CD8-positive, alpha-beta memory T cell (primary cell): Measurements from ENCODE around the gene RAB9A. TPM values are rescaled to one million over a fixed set of nuclear protein-coding genes. Genes with fewer than 3 reads are reported as not detected.

Experiments
- CTCF ChIA-PET: fragments of 350-600 bp; sonication (Branson Sonifier 250); formaldehyde crosslinking; loops from one replicate; lab custom pipeline; 2021; ENCODE audit warnings: antibody characterized with exemption; lab: Charles Lee
- POLR2A ChIA-PET: fragments of 350-600 bp; sonication (Branson Sonifier 250); formaldehyde crosslinking; loops from one replicate; lab custom pipeline; 2021; ENCODE audit warnings: antibody characterized with exemption; lab: Charles Lee
- DNase-seq, 5 donors: peaks; one replicate each; pipeline versions ENCODE4 v3.0.0 to v3.0.0-alpha.2; 2020 to 2022; ENCODE audit warnings: mixed read lengths in 1 of 5
- H3K27ac ChIP-seq: one replicate; pipeline ENCODE4 v1.7.0; 2013; ENCODE audit warnings: low read depth, mild to moderate bottlenecking, low read length, moderate library complexity
- H3K27me3 ChIP-seq: 2 replicates; pipeline ENCODE4 v1.7.0; 2013; ENCODE audit warnings: low read length, mild to moderate bottlenecking; ENCODE audit not compliant: insufficient read depth, poor library complexity, severe bottlenecking
- H3K36me3 ChIP-seq: 2 replicates; pipeline ENCODE4 v1.7.0; 2013; ENCODE audit warnings: mild to moderate bottlenecking, low read length, moderate library complexity; ENCODE audit not compliant: insufficient read depth
- H3K4me1 ChIP-seq: 2 replicates; pipeline ENCODE4 v1.7.0; 2013; ENCODE audit warnings: mild to moderate bottlenecking, low read length, moderate library complexity; ENCODE audit not compliant: insufficient read depth
- H3K4me3 ChIP-seq: 2 replicates; pipeline ENCODE4 v1.7.0; 2013; ENCODE audit warnings: mild to moderate bottlenecking, low read length
- H3K9me3 ChIP-seq: 2 replicates; pipeline ENCODE4 v1.7.0; 2013; ENCODE audit warnings: mild to moderate bottlenecking, low read length
- H3K27ac Mint-ChIP-seq, 8 donors: one replicate each; pipeline ENCODE4 v1.8.0; 2020 to 2021; ENCODE audit warnings: mixed read lengths in 8 of 8, mild to moderate bottlenecking in 6 of 8, inconsistent platforms in 3 of 8, moderate library complexity in 3 of 8
- H3K27me3 Mint-ChIP-seq, 2 donors: one replicate each; pipeline ENCODE4 v1.8.0; 2020 to 2021; ENCODE audit warnings: mixed read lengths in 2 of 2, mild to moderate bottlenecking in 1 of 2, moderate library complexity in 1 of 2
- H3K36me3 Mint-ChIP-seq, 3 donors: one replicate each; pipeline ENCODE4 v1.8.0; 2020 to 2021; ENCODE audit warnings: mixed read lengths in 3 of 3, inconsistent platforms in 1 of 3, mild to moderate bottlenecking in 1 of 3
- H3K4me1 Mint-ChIP-seq, 3 donors: one replicate each; pipeline ENCODE4 v1.8.0; 2020 to 2021; ENCODE audit warnings: mixed read lengths in 3 of 3, inconsistent platforms in 1 of 3, mild to moderate bottlenecking in 1 of 3
- H3K4me3 Mint-ChIP-seq, 7 donors: one replicate each; pipeline ENCODE4 v1.8.0; 2020 to 2021; ENCODE audit warnings: mixed read lengths in 7 of 7, mild to moderate bottlenecking in 6 of 7, moderate library complexity in 4 of 7, inconsistent platforms in 2 of 7
- H3K9me3 Mint-ChIP-seq, 5 donors: one replicate each; pipeline ENCODE4 v1.8.0; 2020 to 2022; ENCODE audit warnings: mixed read lengths in 5 of 5, mild to moderate bottlenecking in 3 of 5, moderate library complexity in 2 of 5, inconsistent platforms in 1 of 5
- polyA plus RNA-seq: library from polyadenylated mRNA; unstranded; fragments of 300-500 nt; fragmentation: Illumina TruSeq; gene quantifications from one replicate; pipeline ENCODE4 v1.2.3, GENCODE V29; 2021
- total RNA-seq, 2 experiments: library from RNA; stranded (reverse); gene quantifications; one replicate each; pipeline ENCODE4 v1.2.3, GENCODE V29; 2021

RAB9A gene
- total and polyA plus RNA-seq, 3 experiments from 2014 or later, result 27.1 to 48.1 (median 32.8) TPM

DNA sequence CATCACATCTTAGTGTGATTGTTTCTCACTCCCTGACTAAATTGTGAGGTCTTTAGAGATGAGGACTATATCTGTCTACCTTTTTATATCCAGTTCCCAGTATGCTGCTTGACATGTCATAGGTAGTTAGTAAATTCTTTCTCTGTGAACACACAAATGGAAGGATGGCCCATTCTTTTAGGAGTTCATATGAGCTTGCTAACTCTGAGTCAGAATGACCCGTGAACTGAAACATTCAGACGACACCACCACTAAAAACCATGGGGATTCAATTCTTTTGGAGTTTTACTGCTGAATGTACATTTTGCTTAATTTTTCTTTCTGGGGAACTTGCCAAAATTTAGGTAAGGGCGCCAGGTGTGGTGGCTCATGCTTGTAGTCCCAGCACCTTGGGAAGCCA lies 59.6 kb downstream of the RAB9A start:
- H3K36me3 Mint-ChIP-seq, result peaks cover 0 to 85% (median 25%) of the 10 kb centered on the region in 3 donors
- Histone ChIP-seq H3K4me1 (peaks cover 6% of the 10 kb centered on the region), H3K9me3 (no peaks in the 10 kb centered on the region), H3K4me3 (no peak overlapping the region), H3K27ac (no peak overlapping the region), H3K27me3 (no peaks in the 10 kb centered on the region), H3K36me3 (peaks cover 5% of the 10 kb centered on the region)
- H3K4me3 Mint-ChIP-seq, result no peak overlapping the region
- DNase-seq, result no peak
- H3K27me3 Mint-ChIP-seq, result peaks cover 0 to 1% of the 10 kb centered on the region in 2 donors
- ChIA-PET CTCF (interaction anchor here (0.8 to 1.7 kb wide), 5 partner anchors 9 to 60 kb away, joined by 3 to 6 read pairs (median 5); partner anchors contain the start of gene RAB9A), POLR2A (no interaction called here)
- H3K27ac Mint-ChIP-seq, result peak overlapping the region in 3 of 8 donors; percentile 54 to 73 (median 66)
- peaks cover 22 to 62% (median 37%) of the 10 kb centered on the region in 3 donors for H3K4me1 Mint-ChIP-seq
- no peaks in the 10 kb centered on the region for H3K9me3 Mint-ChIP-seq

DNA sequence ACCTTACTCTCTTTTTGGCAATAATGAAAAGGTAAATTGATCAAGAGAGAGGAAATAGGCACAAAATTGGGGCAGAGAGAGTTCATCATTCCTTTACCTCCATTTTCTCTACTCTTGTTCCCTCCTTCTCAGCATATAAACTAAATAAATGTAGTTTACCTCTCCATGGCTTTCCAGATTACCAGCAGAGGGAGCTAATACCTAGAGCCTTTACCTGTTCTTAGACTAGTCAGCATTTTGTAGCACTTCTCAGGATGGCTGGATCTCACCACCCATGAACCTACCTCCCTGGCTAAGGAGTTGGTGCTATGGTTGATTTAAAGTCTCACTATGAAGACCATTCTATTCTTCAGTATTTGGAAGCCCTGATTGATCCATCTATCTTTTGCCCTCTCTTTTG lies 61.3 kb downstream of the RAB9A start:
- CTCF ChIA-PET, result interaction anchor here (1.0 to 2.6 kb wide), 5 partner anchors 10 to 282 kb away, joined by 3 to 5 read pairs (median 5); no protein-coding TSS in a partner anchor
- Histone ChIP-seq H3K4me1 (peaks cover 10% of the 10 kb centered on the region), H3K4me3 (no peak overlapping the region), H3K9me3 (no peaks in the 10 kb centered on the region), H3K36me3 (peaks cover 5% of the 10 kb centered on the region), H3K27me3 (no peaks in the 10 kb centered on the region), H3K27ac (no peak overlapping the region)
- Mint-ChIP-seq H3K4me1 (peaks cover 25 to 59% (median 34%) of the 10 kb centered on the region in 3 donors), H3K9me3 (no peaks in the 10 kb centered on the region), H3K4me3 (no peak overlapping the region), H3K27ac (peak overlapping the region in 7 of 8 donors; percentile 61 to 90 (median 85)), H3K27me3 (peaks cover 0 to 1% of the 10 kb centered on the region in 2 donors), H3K36me3 (peaks cover 0 to 78% (median 25%) of the 10 kb centered on the region in 3 donors)
- peak in 2 of 5 donors; percentile 28 to 40 for DNase-seq
- POLR2A ChIA-PET, result interaction anchor here (1.0 kb wide), 1 partner anchor 16 kb away, joined by 3 read pairs; the partner anchor contains the start of genes OFD1 and TRAPPC2

DNA sequence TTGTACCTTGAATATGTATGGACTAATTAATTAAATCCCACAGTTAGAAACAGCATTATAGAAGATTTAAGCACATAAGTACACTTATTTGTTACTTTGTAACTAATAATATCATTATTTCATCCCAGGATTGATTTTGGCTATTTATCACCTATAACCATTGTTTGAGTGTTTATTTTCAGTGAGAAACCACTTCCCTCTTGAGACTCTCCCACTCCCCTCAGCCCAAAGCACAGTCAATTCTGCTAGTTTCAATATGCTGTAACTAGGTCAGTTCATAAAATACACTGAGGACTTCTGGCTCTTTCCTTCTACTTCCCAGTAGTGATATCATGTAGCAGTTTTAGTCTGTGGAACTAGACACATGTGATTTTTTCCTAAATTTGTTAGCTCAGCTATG lies 61.9 kb downstream of the RAB9A start:
- Histone ChIP-seq H3K27me3 (no peaks in the 10 kb centered on the region), H3K9me3 (no peaks in the 10 kb centered on the region), H3K4me3 (no peak overlapping the region), H3K4me1 (peaks cover 10% of the 10 kb centered on the region), H3K36me3 (peaks cover 5% of the 10 kb centered on the region), H3K27ac (no peak overlapping the region)
- DNase-seq, result no peak
- Mint-ChIP-seq H3K36me3 (peaks cover 0 to 77% (median 23%) of the 10 kb centered on the region in 3 donors), H3K27ac (peak overlapping the region in 7 of 8 donors; percentile 6 to 90 (median 74)), H3K4me3 (no peak overlapping the region), H3K27me3 (peaks cover 0 to 1% of the 10 kb centered on the region in 2 donors), H3K9me3 (no peaks in the 10 kb centered on the region), H3K4me1 (peaks cover 29 to 57% (median 38%) of the 10 kb centered on the region in 3 donors)
- POLR2A ChIA-PET, result interaction anchor here (0.7 to 1.0 kb wide), 2 partner anchors 16 to 32 kb away, joined by 3 read pairs; partner anchors contain the start of genes OFD1 and TRAPPC2
- CTCF ChIA-PET, result interaction anchor here (1.0 to 2.6 kb wide), 4 partner anchors 9 to 243 kb away, joined by 3 to 5 read pairs (median 4); no protein-coding TSS in a partner anchor

DNA sequence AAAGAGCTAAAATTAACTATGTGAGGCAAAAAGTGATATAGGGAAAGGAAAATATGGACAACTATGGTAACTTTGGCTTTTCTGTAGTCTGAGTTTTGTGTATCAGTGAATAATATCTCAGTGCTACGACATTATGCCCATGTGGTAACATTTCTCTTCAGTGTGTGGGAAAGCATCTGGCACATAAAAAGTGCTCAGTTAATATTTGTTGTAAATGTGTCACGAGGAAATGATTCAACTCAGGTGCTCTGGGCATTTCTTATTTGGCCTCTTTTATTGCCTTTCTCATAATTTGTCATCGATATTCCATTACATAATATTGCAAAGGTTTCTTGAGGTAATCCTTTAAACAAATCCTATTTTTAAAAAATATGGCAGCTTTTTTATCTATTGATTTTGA lies 63.2 kb downstream of the RAB9A start:
- Mint-ChIP-seq H3K27me3 (no peaks in the 10 kb centered on the region), H3K9me3 (no peaks in the 10 kb centered on the region), H3K36me3 (peaks cover 0 to 76% (median 19%) of the 10 kb centered on the region in 3 donors), H3K27ac (peak overlapping the region in 3 of 8 donors; percentile 7 to 51 (median 36)), H3K4me3 (no peak overlapping the region), H3K4me1 (peaks cover 29 to 55% (median 38%) of the 10 kb centered on the region in 3 donors)
- Histone ChIP-seq H3K4me1 (peaks cover 10% of the 10 kb centered on the region), H3K27me3 (no peaks in the 10 kb centered on the region), H3K36me3 (peaks cover 9% of the 10 kb centered on the region), H3K4me3 (no peak overlapping the region), H3K27ac (no peak overlapping the region), H3K9me3 (no peaks in the 10 kb centered on the region)
- ChIA-PET POLR2A (no interaction called here), CTCF (interaction anchor here (1.6 to 2.6 kb wide), 3 partner anchors 17 to 245 kb away, joined by 4 to 5 read pairs (median 4); partner anchors contain the start of gene OFD1)
- no peak for DNase-seq

DNA sequence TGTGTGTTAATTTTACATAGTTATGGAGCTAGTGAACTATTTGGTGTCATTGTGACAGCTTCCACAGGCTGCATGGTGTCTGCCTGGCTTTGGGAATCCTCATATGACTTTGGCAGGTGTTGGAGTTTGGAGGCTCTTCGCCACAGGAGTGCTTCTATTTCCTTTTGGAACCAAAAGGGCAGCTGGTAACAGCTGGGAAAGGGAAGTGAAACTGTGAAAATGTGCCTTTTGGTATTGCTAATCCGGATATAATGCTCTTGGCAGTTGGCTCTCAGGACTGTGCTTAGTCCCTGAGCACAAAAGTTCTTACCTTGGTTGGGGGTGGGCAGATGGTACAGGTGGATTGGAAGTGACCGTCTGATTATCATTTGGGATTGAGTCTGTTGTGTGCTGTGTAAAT lies 63.7 kb downstream of the RAB9A start:
- H3K27ac Mint-ChIP-seq, result peak overlapping the region in 6 of 8 donors; percentile 19 to 84 (median 38)
- no peaks in the 10 kb centered on the region for H3K9me3 Mint-ChIP-seq
- peaks cover 14% of the 10 kb centered on the region for H3K36me3 ChIP-seq
- H3K27me3 ChIP-seq, result no peaks in the 10 kb centered on the region
- H3K27me3 Mint-ChIP-seq, result no peaks in the 10 kb centered on the region
- H3K4me3 ChIP-seq, result no peak overlapping the region
- peaks cover 10% of the 10 kb centered on the region for H3K4me1 ChIP-seq
- CTCF ChIA-PET, result interaction anchor here (1.6 to 1.9 kb wide), 2 partner anchors 18 to 245 kb away, joined by 4 read pairs; partner anchors contain the start of gene OFD1
- POLR2A ChIA-PET, result no interaction called here
- peaks cover 27 to 50% (median 38%) of the 10 kb centered on the region in 3 donors for H3K4me1 Mint-ChIP-seq
- H3K4me3 Mint-ChIP-seq, result no peak overlapping the region
- no peaks in the 10 kb centered on the region for H3K9me3 ChIP-seq
- H3K27ac ChIP-seq, result no peak overlapping the region
- no peak for DNase-seq
- peaks cover under 1 to 74% (median 21%) of the 10 kb centered on the region in 3 donors for H3K36me3 Mint-ChIP-seq

DNA sequence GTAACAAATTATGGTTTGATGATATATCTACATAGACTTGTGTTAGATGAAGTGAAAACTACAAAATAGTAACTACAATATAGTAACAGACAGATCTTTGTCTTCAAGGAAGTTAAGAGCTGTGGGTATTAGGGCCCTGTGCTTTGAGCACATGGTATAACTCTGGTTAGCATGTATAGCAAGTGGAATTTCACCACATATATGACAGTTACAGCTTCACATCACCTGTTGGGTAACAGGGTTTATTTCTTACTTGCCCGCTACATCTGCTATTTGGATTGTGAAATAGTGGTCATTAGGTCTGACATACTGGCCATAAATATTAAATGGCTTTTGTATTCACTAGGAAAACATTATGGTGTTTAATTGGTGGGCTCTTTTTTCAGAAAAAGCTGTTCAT lies 65.8 kb downstream of the RAB9A start:
- Mint-ChIP-seq H3K4me3 (no peak overlapping the region), H3K9me3 (no peaks in the 10 kb centered on the region), H3K36me3 (peaks cover 9 to 76% (median 22%) of the 10 kb centered on the region in 3 donors), H3K27me3 (no peaks in the 10 kb centered on the region), H3K4me1 (peaks cover 25 to 50% (median 44%) of the 10 kb centered on the region in 3 donors), H3K27ac (peak overlapping the region in 2 of 8 donors; percentile 58 to 88)
- DNase-seq, result no peak
- Histone ChIP-seq H3K27ac (no peak overlapping the region), H3K4me1 (peaks cover 10% of the 10 kb centered on the region), H3K9me3 (no peaks in the 10 kb centered on the region), H3K4me3 (no peak overlapping the region), H3K27me3 (no peaks in the 10 kb centered on the region), H3K36me3 (peaks cover 20% of the 10 kb centered on the region)
- ChIA-PET CTCF (interaction anchor here (0.9 to 1.0 kb wide), 2 partner anchors 8 to 277 kb away, joined by 3 read pairs; no protein-coding TSS in a partner anchor), POLR2A (interaction anchor here (1.1 kb wide), 1 partner anchor 20 kb away, joined by 3 read pairs; the partner anchor contains the start of genes OFD1 and TRAPPC2)

DNA sequence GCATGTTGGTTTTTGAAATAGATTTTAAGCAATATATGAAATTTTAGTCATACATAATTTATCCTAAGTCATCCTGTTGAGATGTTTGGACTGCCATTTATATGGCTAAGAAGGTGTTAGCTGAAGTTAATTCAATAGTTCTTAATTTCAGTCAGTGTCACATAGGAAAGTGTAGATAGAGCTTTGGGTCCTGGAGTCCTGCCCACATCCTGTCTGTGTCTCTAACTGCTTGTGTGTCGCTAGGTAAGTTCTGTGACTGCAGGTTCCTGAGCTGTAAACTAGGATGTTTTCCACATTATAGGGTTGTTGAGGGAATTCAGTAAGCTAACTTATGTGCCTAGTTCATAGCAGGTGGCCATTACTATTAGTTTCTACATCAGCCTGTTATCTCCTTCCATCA lies 66.3 kb downstream of the RAB9A start:
- H3K36me3 ChIP-seq, result peaks cover 18% of the 10 kb centered on the region
- peak overlapping the region in 6 of 8 donors; percentile 39 to 88 (median 59) for H3K27ac Mint-ChIP-seq
- ChIA-PET CTCF (interaction anchor here (0.8 to 1.0 kb wide), 3 partner anchors 8 to 277 kb away, joined by 3 read pairs; partner anchors contain the start of gene TCEANC), POLR2A (interaction anchor here (1.1 kb wide), 1 partner anchor 20 kb away, joined by 3 read pairs; the partner anchor contains the start of genes OFD1 and TRAPPC2)
- H3K9me3 ChIP-seq, result no peaks in the 10 kb centered on the region
- H3K27ac ChIP-seq, result no peak overlapping the region
- no peaks in the 10 kb centered on the region for H3K27me3 ChIP-seq
- H3K4me3 Mint-ChIP-seq, result peak overlapping the region in 1 of 7 donors; percentile 28
- peak in 2 of 5 donors; percentile 6 to 48 for DNase-seq
- peaks cover 10% of the 10 kb centered on the region for H3K4me1 ChIP-seq
- H3K36me3 Mint-ChIP-seq, result peaks cover 9 to 76% (median 22%) of the 10 kb centered on the region in 3 donors
- no peaks in the 10 kb centered on the region for H3K27me3 Mint-ChIP-seq
- no peak overlapping the region for H3K4me3 ChIP-seq
- H3K9me3 Mint-ChIP-seq, result no peaks in the 10 kb centered on the region
- H3K4me1 Mint-ChIP-seq, result peaks cover 25 to 50% (median 40%) of the 10 kb centered on the region in 3 donors

DNA sequence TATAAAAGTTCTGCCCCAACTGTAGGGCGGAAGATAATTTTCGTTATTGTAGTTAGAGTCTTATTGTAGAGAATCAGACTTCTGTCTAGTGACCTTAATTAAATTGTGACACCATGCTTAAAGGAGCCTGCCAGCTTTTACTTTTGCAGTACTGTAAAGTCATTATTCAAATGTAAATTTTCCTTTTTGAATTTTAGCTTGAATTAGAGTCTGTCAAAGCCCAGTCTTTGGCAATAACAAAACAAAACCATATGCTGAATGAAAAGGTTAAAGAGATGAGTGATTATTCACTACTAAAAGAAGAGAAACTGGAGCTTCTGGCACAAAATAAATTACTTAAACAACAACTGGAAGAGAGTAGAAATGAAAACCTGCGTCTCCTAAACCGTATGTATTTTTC lies 67.5 kb downstream of the RAB9A start:
- Histone ChIP-seq H3K4me3 (no peak overlapping the region), H3K36me3 (peaks cover 18% of the 10 kb centered on the region), H3K4me1 (peaks cover 6% of the 10 kb centered on the region), H3K9me3 (no peaks in the 10 kb centered on the region), H3K27ac (no peak overlapping the region), H3K27me3 (no peaks in the 10 kb centered on the region)
- peaks cover 13 to 78% (median 28%) of the 10 kb centered on the region in 3 donors for H3K36me3 Mint-ChIP-seq
- no peaks in the 10 kb centered on the region for H3K9me3 Mint-ChIP-seq
- DNase-seq, result no peak
- no peak overlapping the region for H3K4me3 Mint-ChIP-seq
- CTCF ChIA-PET, result no interaction called here
- H3K27me3 Mint-ChIP-seq, result no peaks in the 10 kb centered on the region
- H3K27ac Mint-ChIP-seq, result no peak overlapping the region
- peaks cover 21 to 50% (median 32%) of the 10 kb centered on the region in 3 donors for H3K4me1 Mint-ChIP-seq
- POLR2A ChIA-PET, result no interaction called here
